Measurements from ENCODE around the gene CDC42BPG.
A peak's percentile ranks its signal among the peaks of the same experiment; 100 is the strongest.
"Not testable (repeated sequence)": the region's sequence is repeated elsewhere in the genome, so short reads cannot be mapped to it uniquely, and the experiment has no call there.

CDC42BPG gene

DNA sequence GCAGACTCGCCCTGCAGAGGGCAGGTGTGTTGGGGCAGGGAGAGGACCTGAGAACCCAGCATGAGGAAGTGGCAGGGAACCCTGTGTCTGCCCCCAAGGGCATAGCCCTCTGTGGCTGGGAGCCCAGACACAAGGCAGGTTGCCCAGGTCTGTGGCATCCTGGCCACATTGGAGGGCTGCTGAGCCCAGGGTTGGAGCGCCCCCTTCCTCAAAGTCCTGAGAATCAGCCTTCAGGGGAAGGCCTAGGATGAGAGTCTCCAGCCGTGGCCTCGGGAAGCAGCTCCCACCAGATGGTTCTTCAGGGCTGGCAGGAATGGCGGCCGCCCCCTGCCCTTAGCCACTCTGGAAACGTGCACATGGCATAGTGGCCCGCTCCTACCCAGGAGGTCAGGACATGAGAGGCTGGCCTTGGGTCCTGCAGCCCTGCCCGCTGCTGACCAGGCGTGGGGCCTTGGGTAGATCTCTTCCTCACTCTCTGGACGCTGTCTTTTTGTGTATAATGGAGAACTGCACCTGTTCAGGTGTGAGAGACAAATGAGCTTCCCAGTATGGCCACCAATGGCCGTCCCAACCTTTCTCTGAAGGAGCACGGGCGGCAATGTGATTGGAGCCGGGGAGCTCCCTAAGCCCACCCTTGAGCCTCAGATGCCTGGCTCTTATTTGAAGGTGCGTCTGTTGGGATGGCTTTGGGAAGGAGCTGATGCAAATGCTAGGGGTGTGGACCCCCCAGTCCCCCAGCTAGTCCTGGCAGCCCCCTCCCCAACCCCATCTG lies 4.6 kb upstream of the CDC42BPG start:
- peak in 1 of 2 experiments; percentile 71 for DNase-seq

GRCh38 chr11:64848214-64848825 lies 3.9 kb upstream of the CDC42BPG start:
- DNase-seq, result no peak

DNA sequence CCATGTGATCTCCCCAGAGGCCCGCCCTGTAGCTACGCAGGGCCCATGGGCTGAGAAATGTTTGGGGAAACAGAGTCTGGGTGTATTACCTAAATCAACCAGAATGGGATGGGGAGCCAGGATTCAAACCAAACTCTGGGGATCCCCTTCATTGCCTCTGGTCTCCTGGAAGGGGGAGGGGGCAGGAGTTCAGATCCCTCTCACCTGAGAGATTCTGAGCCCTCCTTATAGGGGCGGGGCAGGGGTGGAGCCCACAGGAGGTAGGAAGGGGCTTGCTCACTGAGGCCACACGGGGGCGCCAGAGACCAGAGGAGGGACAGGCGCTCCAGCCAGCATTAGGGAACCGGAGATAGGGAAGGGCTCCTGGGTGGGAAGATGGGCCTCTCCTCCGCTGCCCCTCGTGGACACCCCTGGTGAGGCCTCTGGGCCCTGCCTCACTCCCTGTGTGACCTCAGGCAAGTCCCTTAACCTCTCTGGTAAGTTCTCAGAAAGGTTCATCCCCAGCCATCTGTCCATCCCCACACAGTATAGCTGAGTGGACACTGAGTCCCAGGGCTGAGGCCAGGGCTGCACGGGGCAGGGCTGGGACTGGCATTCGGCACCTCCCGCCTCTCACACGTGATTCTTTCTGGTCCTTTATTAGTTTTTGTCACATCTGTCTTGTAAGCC lies 2.7 kb upstream of the CDC42BPG start:
- peak; percentile 94 to 95 for DNase-seq

- DNase-seq, result not testable (repeated sequence)
Measured at GRCh38 chr11:64845776-64846129, 1.3 kb upstream of the CDC42BPG start.

DNA sequence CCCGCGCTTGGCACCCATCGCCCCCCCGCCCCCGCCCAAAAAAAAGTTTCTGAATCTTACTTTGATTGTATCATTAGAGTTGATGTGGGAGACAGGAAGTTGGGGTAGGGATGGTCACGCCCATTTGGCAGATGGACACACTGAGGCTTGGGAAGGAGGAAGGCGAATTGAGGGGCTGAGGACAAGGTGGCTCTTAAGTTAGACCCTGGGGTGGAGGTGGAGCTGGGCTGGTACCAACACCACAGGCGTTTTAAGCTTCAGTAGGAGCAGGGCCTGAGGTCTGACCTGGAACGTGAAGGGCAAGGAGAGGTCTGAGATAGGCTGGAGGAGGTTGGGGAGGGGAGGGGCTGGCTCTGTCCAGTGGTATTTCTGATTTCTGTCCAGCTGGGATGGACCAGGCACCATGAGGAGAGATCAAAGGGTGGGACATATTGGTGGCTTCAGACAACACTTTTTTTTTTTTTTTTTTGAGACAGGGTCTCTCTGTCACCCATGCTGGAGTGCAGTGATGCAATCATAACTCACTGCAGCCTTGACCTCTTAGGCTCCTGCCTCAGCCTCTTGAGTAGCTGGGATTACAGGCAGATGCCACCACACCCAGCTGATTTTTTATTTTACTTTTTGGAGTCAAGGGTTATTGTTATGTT lies 799 bp upstream of the CDC42BPG start:
- DNase-seq, result no peak

GRCh38 chr11:64843686-64844329 lies 645 bp downstream of the CDC42BPG start:
- no peak for DNase-seq

DNA sequence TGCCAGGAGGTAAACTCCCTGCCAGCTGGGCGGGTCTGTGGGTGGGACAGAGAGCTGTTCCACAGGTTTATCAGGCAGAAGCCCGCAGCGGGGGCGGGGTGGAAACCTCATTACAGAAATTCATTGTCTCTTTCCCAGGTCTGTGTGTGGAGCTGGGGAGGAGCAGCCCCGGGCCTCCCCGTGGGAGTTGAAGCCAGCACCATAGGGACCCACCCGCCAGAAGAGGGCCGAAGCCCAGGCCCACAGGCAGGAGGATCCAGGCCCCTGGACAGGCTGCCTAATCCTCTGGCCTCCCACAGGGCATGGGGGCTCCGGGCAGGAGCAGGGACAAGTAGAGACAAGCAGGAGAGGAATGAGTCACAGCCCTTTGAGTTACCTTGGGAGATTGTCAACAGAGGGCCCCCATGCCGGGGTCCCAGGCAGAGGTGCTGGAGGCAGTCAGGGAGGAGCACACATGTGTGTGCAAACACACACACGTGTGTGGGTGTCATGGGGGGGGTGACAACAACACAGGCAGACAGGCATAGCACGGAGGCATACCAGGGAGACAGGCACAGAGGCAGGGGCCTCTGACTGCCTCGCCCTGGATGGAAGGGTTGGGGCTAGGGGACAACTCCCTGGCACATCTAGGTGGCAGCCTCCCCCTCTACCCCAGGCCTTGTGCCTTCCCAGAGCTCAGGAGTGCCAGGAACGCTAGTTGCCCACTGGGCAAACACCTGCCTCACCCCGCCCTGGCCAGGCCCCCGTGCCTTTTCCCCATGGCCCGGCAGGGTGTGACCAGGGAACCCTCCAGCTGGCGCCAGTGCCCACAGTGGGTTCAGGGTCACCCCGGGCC lies 1.4 kb downstream of the CDC42BPG start:
- DNase-seq, result no peak

GRCh38 chr11:64842366-64842759 lies 2.1 kb downstream of the CDC42BPG start:
- no peak for DNase-seq

GRCh38 chr11:64841592-64842365 lies 2.7 kb downstream of the CDC42BPG start:
- DNase-seq, result no peak

GRCh38 chr11:64839887-64840782 lies 4.3 kb downstream of the CDC42BPG start:
- DNase-seq, result no peak

DNA sequence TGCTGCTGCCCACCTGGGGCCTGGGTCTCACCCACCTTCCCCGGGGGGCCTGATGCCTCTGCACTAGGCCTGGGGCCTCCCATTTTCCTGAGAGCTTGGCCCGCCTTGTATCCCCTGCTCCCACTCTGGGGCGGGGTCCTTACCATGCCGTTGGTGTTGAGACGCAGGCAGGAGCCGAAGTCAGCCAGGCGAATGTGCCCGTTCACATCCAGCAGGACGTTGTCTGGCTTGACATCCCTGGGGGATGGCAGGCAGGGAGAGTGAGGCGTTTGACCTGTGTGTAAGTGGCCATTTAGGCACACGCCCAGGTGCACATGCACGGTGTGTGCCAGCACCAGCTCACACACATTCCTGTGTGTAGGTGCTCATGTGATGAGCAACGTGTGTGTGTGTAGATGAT lies 5.1 kb downstream of the CDC42BPG start:
- no peak for DNase-seq

- no peak for DNase-seq
Measured at GRCh38 chr11:64838600-64839334, 5.7 kb downstream of the CDC42BPG start.

DNA sequence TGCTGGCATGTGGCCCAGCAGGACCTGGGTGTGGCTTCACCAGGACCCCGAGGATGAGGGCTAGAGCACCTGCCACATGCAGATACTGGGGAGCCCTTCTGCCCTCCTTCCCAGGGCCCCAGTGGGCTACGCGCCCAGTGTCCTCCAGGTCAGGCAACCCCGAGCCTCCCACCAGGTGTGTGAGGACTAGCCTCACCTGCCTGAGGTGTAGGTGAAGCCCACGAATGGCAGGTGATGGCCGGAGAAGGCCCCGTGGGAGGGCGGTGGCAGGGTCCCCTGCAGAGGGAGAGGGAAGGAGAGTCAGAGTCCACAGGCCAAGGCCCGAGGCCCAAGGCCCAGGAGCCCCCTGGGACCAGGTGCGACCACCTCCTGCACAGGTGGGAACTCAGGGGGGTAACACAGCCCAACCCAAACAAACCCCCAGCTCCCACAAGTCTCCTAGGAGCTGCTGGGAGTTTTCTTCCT lies 6.5 kb downstream of the CDC42BPG start:
- no peak for DNase-seq

GRCh38 chr11:64836448-64837072 lies 7.9 kb downstream of the CDC42BPG start:
- no peak for DNase-seq

DNA sequence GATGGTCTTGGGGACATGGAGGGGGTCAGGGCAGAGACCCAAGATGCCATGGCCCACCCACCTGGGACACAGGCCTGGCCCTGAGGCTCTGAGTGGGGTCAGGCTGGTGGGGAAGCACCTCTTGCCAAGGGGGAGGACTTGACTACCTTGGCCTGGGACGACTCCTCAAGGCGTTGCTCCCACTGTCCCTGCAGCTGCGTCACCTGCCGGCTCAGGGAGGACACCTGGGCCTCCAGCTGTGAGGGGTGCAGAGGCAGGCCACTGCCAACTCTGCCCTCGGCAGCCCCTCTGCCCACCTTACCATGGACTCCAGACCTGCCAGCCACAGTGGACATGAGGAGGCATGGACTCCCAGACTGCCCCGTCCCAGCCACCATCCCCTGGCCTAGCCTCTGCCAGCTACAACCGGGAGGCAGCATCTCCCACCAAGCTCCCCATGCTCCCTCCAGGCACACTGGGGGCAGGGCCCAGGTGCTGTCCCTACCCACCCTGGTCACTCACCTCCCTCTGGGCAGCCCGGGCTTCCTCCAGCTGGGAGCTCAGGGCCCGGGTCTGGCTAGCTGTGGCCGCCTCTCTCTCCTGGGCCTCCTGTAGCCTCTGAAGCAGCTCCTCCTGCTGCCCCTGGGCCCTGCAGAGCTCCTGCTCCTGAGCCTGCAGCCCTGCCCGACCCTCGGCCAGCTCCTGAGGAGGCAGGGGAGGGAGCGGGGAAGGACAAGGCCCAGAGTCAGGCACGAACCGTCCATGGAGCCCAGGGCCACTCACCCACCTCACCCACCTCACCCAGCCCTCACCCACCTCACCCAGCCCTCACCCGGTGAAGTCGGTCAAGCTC lies 8.6 kb downstream of the CDC42BPG start:
- no peak for DNase-seq

DNA sequence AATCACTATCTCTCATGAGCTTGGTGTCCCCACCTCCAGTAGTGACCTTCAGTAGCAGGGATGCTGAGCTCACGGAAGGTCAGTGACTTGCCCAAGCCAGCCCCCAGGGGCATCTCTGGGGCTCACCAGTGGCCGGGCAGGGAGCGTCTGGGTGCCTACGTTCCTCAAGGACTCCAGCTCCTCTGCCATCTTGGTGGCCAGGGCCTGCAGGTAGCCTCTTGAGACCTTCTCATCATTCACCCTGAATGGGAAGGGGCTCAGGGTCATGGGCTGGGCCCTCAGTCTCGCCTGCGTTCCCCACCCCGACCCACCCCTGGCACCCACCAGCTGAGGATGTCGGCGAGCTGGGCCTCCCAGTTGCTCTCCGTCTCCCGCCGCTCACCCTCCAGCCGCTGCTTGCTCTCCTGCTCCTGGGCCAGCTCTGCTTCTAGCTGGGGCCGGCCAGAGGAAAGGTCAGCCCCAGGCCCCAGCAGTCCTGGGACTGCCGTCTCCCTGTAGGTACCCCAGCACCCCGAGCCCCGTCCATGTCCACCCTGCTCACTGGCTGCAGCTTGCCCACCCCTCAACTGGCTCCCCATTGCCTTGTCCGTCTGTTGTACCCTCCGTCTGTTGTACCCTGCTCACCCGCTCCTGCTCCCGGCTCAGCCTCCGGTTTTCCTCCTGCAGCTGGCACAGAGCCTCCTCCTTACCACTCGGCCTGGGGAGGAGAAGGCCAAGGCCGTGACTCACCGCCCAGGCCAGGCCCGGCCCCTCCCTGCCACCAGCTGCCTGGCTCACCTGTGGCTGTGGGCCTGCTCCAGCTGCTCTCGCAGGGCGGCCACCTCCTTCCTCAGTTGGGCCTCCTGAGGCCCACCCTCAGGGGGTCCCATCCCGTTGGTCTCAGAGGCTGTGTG lies 9.5 kb downstream of the CDC42BPG start:
- DNase-seq, result no peak

Measured in NCI-H446 (cell line).